A673 (cell line): ENCODE measurements around the gene SNX8. TPM values are rescaled to one million over a fixed set of nuclear protein-coding genes. Genes with fewer than 3 reads are reported as not detected.

Source experiments
- BruUV-seq: library from RNA; stranded (reverse); fragments of 400-500 nt; replicated peaks from 2 replicates; lab custom pipeline; 2021; lab: Mats Ljungman, UMichigan
- CTCF ChIA-PET: fragments of 300-600 bp; sonication (Branson Sonifier 250); formaldehyde crosslinking; loops from one replicate; lab custom pipeline; 2022; ENCODE audit warnings: antibody characterized with exemption; lab: Charles Lee
- POLR2A ChIA-PET: fragments of 300-600 bp; sonication (Branson Sonifier 250); formaldehyde crosslinking; loops from one replicate; lab custom pipeline; 2022; ENCODE audit warnings: antibody characterized with exemption; ENCODE audit not compliant: low non-redundant PET; lab: Charles Lee
- DNase-seq: peaks from one replicate; pipeline ENCODE4 v3.0.0-alpha.2; 2015; ENCODE audit warnings: low spot score
- H3K27ac ChIP-seq: fragments of 200-600 bp; sonication (generic); 2 replicates; pipeline ENCODE4 v1.5.1; 2016; ENCODE audit warnings: mixed run types, low read depth, mild to moderate bottlenecking, mixed read lengths, antibody characterized with exemption, low read length; ENCODE audit not compliant: poor library complexity, severe bottlenecking
- H3K27me3 ChIP-seq: fragments of 200-600 bp; sonication (generic); replicated peaks from 2 replicates; pipeline ENCODE4 v1.6.1; 2017; ENCODE audit warnings: mixed run types, low read depth, mild to moderate bottlenecking, mixed read lengths, antibody characterized with exemption, low read length; ENCODE audit not compliant: insufficient read depth, poor library complexity
- H3K36me3 ChIP-seq: fragments of 200-600 bp; sonication (generic); 2 replicates; pipeline ENCODE4 v1.6.1; 2016; ENCODE audit warnings: mixed run types, mild to moderate bottlenecking, mixed read lengths, antibody characterized with exemption, low read length; ENCODE audit not compliant: insufficient read depth, poor library complexity, severe bottlenecking
- H3K4me1 ChIP-seq: fragments of 200-600 bp; sonication (generic); 2 replicates; pipeline ENCODE4 v1.6.1; 2017; ENCODE audit warnings: mixed run types, mild to moderate bottlenecking, mixed read lengths, antibody characterized with exemption, low read length; ENCODE audit not compliant: insufficient read depth, poor library complexity, severe bottlenecking
- H3K4me3 ChIP-seq: fragments of 200-600 bp; sonication (generic); 2 replicates; pipeline ENCODE4 v1.5.1; 2016; ENCODE audit warnings: low read depth, mixed run types, mild to moderate bottlenecking, mixed read lengths, low read length; ENCODE audit not compliant: poor library complexity, severe bottlenecking
- H3K9me3 ChIP-seq: fragments of 200-600 bp; sonication (generic); 2 replicates; pipeline ENCODE4 v1.6.1; 2016; ENCODE audit warnings: mixed run types, low read depth, mild to moderate bottlenecking, mixed read lengths, antibody characterized with exemption, low read length; ENCODE audit not compliant: poor library complexity, severe bottlenecking
- CTCF ChIP-seq: fragments of 300-800, 200-600 bp; sonication (generic); conservative IDR thresholded peaks from 2 replicates; pipeline ENCODE4 v1.5.1; 2017; ENCODE audit warnings: low read depth, mild to moderate bottlenecking, antibody characterized with exemption, low read length, moderate library complexity, mixed read lengths
- EZH2 ChIP-seq: fragments of 200-600 bp; sonication (generic); IDR thresholded peaks from 2 replicates; pipeline ENCODE4 v1.6.1; 2017; ENCODE audit warnings: borderline replicate concordance, low read depth, mild to moderate bottlenecking, mixed read lengths, antibody characterized with exemption, low read length; ENCODE audit not compliant: poor library complexity, severe bottlenecking
- intact Hi-C: fragments of 100-400 bp; cut with micrococcal nuclease; formaldehyde crosslinking; loops from one replicate; pipeline ENCODE4 v1.10.0; 2022; ENCODE audit not compliant: unreplicated experiment
- total RNA-seq: library from RNA; stranded (reverse); gene quantifications from 2 replicates; pipeline ENCODE4 v1.2.3, GENCODE V29; 2021

Gene SNX8
- total RNA-seq, 1 experiment from 2014 or later: 42.9 TPM

GRCh38 chr7:2296832-2297231 is 17.4 kb downstream of the SNX8 start:
- intact Hi-C loops: no loop called here
- H3K36me3 ChIP-seq: no peaks in the 10 kb centered on the region
- ChIA-PET CTCF (no interaction called here), POLR2A (no interaction called here)
- no peak overlapping the region for H3K4me3 ChIP-seq
- TF ChIP-seq CTCF (no peak), EZH2 (no peak)
- no TSS peak for BruUV-seq
- no peak for DNase-seq
- H3K9me3 ChIP-seq: no peaks in the 10 kb centered on the region
- no peaks in the 10 kb centered on the region for H3K4me1 ChIP-seq
- no peaks in the 10 kb centered on the region for H3K27me3 ChIP-seq
- no peak overlapping the region for H3K27ac ChIP-seq

GRCh38 chr7:2295936-2296620 is 18.2 kb downstream of the SNX8 start:
- Histone ChIP-seq H3K27ac (no peak overlapping the region), H3K9me3 (no peaks in the 10 kb centered on the region), H3K36me3 (no peaks in the 10 kb centered on the region), H3K4me1 (no peaks in the 10 kb centered on the region), H3K27me3 (no peaks in the 10 kb centered on the region), H3K4me3 (no peak overlapping the region)
- DNase-seq: no peak
- CTCF ChIA-PET: no interaction called here
- POLR2A ChIA-PET: no interaction called here
- intact Hi-C loops: no loop called here
- TF ChIP-seq EZH2 (no peak), CTCF (no peak)
- BruUV-seq: no TSS peak

GRCh38 chr7:2290877-2291276 is 23.4 kb downstream of the SNX8 start:
- no peaks in the 10 kb centered on the region for H3K4me1 ChIP-seq
- intact Hi-C loops: no loop called here
- no peaks in the 10 kb centered on the region for H3K27me3 ChIP-seq
- no peak overlapping the region for H3K4me3 ChIP-seq
- no TSS peak for BruUV-seq
- no peaks in the 10 kb centered on the region for H3K36me3 ChIP-seq
- TF ChIP-seq CTCF (no peak), EZH2 (no peak)
- ChIA-PET CTCF (no interaction called here), POLR2A (no interaction called here)
- no peak overlapping the region for H3K27ac ChIP-seq
- no peak for DNase-seq
- no peaks in the 10 kb centered on the region for H3K9me3 ChIP-seq
